HuH-7 (cell line): ENCODE data around the gene TNFRSF14.
A peak's percentile ranks its signal among the peaks of the same experiment; 100 is the strongest.
"Not testable (repeated sequence)": the region's sequence is repeated elsewhere in the genome, so short reads cannot be mapped to it uniquely, and the experiment has no call there.

Experiments used
- DNase-seq: peaks from one replicate; pipeline ENCODE4 v3.0.0; 2011; ENCODE audit warnings: low spot score

TNFRSF14 gene

GRCh38 chr1:2538872-2539271 lies 17.3 kb upstream of the TNFRSF14 start:
- DNase-seq = no peak

DNA sequence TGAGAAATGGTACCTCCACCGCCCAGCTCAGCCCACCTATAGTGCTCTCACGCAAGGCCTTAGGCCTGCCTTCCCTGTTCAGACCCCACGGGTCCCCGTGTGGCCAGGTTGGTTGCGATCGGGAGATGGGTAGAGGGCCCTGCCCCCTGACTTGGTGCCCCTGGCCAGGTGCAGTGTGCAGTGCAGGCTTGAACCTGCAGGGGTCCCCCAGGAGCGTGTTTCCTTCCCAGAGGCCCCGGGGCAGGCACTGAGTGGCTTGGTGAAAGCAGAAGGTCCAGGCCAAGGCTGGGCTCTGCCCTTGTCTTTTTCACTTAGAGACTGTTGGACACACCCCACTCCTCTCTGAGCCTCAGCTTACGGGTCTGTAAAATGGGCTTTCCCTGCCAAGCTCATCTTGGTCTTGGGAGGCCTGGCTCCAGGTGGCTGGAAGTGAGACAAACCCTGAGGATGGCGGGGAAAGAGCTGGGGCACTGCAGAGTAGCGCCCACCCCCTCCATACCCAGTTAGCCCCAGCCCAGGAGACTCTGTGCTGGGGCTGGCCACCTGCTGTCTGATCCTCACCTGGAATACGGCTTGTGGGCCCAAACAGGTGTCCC lies 16.8 kb upstream of the TNFRSF14 start:
- DNase-seq = peak; percentile 66

DNA sequence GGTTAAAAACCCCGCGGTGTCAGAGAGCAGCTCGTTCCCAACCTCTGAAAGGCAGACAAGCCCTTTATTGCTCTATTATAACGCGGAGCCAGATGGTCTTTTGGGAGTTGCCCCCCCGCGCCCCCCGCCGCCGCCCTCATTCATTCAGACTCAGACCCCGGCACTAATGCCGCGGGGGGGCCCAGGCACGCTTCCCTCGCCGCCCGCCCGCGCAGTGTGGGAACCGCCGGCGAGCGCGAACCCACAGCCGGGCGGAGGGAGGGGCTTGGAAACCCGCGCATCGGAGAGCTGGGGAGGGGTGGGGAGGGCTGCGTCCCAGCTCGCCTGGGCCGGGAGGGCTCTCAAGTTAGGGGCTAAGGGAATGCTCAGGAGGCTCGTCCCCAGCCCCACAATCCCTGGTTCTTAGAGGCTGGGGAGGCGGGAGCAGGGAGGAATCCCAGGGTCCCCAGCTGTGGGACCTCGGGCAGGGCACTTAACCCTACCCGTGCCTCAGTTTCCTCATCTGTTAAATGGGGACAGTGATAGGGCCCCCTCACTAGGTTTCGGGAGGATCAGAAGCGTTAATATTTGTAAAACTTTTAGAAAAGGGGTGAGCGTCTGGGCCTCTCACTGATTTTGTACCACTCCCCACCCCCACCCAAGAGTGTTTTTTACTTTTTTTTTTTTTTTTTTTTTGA lies 15.2 kb upstream of the TNFRSF14 start:
- DNase-seq = no peak

DNA sequence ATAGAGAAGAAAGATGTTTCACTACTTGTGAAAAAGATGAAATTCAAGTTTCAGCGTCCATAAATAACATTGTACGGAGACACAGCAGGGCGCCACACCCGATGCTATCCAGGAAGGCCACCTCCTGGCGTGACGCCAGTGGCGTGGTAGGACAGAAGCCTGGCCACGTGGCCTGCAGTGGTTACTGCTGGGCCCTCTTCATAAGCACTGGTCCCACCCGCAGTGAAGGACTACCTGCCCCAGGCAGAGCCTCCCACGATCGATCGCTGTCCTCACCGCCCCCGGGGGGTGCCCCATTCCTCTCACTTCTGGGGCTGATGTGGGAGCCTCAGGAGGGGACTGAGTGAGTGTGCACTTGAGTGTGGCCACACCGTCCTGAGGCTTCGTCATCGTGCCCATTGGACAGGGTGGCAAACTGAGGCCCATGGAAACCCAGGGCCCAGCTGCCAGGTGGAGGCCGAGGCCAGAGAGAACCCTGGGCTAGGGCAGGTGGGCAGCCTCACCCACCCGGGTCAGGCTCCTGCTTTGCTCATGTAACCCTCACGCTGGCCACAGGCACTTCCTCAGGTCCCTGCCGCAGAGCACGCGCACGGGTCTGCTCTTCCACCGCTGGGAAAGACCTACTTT lies 14.4 kb upstream of the TNFRSF14 start:
- no peak for DNase-seq

DNA sequence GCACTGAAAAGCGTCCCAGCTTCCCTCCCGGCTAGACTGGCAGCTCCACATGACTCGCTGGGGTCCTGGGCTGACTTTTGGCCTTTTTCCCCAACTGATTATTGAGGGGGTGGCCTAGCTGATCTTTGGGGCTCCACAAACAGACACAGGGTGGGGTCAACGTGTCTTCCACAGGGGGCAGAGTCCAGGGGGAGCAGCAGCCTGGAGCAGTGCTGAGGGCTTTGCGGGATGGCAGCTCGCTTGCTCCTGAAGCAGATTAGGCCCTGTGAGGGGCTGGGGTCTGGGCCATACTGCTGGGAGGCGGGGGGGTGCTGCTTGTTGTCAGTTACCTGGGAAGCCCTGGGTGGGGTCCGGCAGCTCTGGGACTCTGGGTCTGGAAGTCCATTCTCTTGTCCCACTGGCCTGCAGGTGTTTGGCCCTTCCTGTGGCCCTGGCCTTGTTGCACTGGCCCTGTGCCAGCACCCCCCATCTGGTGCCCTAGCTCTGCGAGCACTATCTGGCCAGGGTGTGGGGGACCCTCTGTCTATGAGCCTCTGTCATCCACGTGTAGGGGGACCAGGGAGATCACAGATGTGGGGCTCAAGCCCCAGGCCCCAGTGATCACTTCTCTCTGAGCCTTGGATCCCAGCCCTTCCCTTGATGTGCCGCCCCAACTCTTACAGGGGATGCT lies 13.8 kb upstream of the TNFRSF14 start:
- DNase-seq = no peak

- no peak for DNase-seq
Observed at GRCh38 chr1:2543543-2544092, 12.6 kb upstream of the TNFRSF14 start.

DNA sequence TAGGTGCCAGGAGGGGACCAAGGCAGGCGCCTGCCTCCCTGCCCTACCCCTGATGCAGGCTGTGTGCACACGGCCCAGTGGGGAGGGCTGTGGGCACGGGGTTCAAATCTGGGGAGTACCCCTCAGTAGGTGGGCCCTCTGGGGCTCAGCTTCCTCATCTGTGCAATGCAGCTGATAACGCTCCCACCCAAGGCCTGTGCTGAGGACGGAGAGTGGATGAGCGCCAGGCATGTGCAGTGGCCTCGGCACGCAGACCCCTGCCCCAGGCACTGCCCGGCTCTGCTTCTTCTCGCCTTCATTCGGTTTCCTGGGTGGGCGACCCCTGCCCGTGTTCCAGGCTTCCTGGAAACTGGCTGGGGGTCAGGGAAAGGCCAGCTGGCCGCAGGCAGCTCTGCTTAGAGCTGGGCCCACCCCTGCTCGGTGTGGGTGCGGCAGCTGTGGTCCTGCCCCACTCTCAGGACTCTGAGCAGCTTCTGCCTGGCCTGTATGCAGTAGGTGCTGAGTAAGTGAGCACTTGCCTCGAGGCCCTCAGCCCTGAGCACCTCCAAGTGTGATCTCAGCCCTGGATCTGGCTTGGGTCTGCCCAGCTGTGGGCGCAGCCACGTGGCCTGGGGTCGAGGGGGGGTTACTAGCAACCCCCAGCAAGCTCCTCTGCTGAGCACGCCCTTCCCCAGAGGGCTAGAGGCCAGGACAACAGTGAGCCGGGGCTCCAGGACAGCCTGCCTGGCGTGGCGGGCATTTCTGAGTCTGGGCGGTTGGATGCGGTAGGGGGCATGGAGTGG lies 11.9 kb upstream of the TNFRSF14 start:
- no peak for DNase-seq

GRCh38 chr1:2544875-2545640 lies 11.1 kb upstream of the TNFRSF14 start:
- DNase-seq = no peak

- peak; percentile 99 for DNase-seq
Observed at GRCh38 chr1:2545754-2546514, 10.2 kb upstream of the TNFRSF14 start.

DNA sequence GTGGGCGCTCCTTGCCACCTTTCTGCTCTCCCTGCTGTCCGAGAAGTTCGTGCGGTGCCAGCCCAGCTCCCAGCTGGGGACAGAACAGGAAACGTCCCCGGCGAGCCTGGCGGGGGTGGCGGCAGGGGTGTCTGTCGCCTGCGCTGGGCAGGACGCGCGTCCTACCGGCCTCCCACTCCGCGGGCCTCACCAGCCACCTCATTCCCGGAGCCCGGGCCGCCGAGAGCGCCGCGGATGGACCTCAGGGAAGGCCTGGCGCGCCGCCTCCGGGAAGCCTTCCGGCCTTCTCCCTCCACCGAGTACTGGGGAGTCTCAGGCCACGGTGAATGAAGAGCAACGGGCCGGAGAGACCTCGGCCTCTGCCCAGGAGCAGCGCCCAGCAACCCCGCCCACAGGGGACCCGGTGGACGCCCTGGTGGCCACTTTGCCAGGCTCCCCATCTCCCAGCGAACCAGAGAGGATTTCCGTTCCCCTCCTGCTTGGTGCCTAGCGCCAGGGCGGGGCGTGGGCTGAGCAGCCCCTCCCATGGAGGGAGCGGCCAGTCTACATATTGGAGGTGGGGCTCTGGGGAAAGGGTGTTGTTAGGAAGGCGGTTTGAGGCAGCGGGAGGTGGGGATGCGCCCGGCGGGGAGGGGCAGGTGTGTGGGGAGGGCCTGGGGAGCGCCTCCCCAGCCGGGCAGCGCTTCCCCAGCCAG lies 9.5 kb upstream of the TNFRSF14 start:
- peak; percentile 96 for DNase-seq

- no peak for DNase-seq
Observed at GRCh38 chr1:2547210-2548067, 8.7 kb upstream of the TNFRSF14 start.

DNA sequence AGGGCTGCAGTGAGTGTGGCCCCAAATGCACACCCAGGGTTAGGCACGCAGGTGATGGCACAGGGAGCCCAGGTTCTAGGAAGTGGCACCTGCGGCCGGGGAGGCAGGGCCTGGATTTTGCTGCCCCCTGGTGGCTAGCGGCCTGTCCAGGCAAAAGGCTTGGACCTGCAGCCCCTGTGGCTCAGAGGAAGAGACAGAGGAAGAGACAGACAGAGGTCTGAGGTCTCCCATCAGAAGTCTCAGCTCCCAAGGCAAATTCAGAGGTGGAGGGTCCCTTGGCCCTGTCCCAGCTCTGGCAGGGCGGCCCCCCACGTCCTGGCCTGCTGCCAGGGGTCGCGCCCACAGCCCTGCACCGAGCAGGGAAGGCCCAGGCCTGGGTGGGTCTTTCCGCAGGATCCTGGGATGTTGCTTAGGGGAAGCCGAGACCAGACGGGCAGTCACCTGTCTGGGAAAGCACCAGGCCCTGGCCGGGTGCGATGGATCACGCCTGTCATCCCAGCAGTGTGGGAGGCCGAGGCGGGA lies 8.0 kb upstream of the TNFRSF14 start:
- DNase-seq = peak; percentile 94

GRCh38 chr1:2549367-2550029 lies 6.7 kb upstream of the TNFRSF14 start:
- not testable (repeated sequence) for DNase-seq

DNA sequence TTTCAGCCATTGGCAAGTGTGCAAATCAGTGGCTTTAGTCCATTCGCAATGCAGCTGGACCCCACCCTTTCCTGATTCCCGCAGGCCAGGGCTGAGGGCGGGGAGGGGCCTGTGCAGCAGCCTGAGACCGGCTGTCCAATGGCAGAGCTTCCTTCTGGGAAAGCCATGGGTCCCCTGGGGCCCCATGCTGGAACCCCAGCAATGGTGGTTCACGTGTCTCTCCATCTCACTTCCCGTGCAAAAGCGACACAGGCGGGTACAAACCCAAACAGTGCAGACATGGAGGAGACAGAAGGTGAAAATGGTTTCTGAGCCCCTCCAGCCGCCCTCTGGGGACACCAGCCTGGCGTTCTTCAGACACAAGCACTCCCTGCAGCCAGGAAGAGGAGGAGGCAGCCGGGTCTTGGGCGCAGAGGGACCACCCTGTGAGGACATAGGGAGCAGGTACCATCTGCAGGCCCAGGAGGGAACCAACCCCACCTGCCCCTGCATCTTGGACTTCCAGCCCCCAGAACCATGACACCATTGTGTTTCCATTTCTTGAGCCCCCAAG lies 5.8 kb upstream of the TNFRSF14 start:
- DNase-seq = not testable (repeated sequence)

- DNase-seq = not testable (repeated sequence)
Observed at GRCh38 chr1:2551544-2551943, 4.6 kb upstream of the TNFRSF14 start.

DNA sequence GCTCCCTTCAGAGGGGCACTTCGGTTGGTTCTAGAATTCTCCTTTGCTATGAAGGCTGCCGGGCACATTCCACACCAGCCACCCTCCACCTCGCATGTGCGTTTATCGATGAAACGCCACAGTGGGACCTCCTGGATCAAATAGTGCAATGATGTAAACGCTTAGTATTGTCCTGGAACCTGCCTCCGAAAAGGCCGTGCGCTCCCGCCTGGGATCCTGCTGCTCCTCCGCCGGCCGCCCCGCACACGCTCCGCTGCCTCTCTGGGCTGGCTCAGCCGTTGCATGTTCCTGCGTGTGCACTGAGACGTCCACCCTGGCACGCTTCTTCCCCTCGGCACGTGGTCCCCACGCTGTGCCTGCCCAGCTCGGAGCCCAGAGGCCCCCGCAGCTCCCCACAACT lies 4.0 kb upstream of the TNFRSF14 start:
- DNase-seq = no peak

GRCh38 chr1:2553076-2553475 lies 3.1 kb upstream of the TNFRSF14 start:
- DNase-seq = not testable (repeated sequence)
